Subcutaneous adipose tissue (tissue), 4 donors: Measurements from ENCODE around the gene OR6C4. TPM values are rescaled to one million over a fixed set of nuclear protein-coding genes. Genes with fewer than 3 reads are reported as not detected.

Experiments used
- CTCF ChIP-seq: fragments of 450-650 bp; IDR thresholded peaks from one replicate; pipeline ENCODE4 v1.5.1; 2016; ENCODE audit warnings: low read depth, mild to moderate bottlenecking, control low read depth, antibody characterized with exemption, moderate library complexity
- total RNA-seq, 4 donors: library from RNA; depleted of rRNA; stranded (reverse); fragments of >200 nt; gene quantifications; one replicate each; pipeline ENCODE4 v1.1.0, GENCODE V29; 2016

Gene OR6C4
- total RNA-seq, 4 donors from 2014 or later: not detected

- no peak for TF ChIP-seq CTCF
Measured at GRCh38 chr12:55572168-55572567, 22.8 kb downstream of the OR6C4 start, which contains the start of gene OR2AP1. TSS of gene OR2AP1 (plus strand) at chr12:55572468. CDS start at chr12:55574415, 1,947 bp downstream.

GRCh38 chr12:55582066-55582465 is 32.7 kb downstream of the OR6C4 start:
- TF ChIP-seq CTCF: no peak

- TF ChIP-seq CTCF: no peak
Measured at GRCh38 chr12:55585817-55586216, 36.4 kb downstream of the OR6C4 start.

Other genes starting within 250 kb of the OR6C4 start
- not detected for gene OR6C1, start 235.3 kb upstream of the OR6C4 start, total RNA-seq
- not detected for gene OR6C3, start 218.9 kb upstream of the OR6C4 start, total RNA-seq
- not detected for gene OR6C75, start 186.6 kb upstream of the OR6C4 start, total RNA-seq
- gene OR6C65, start 149.1 kb upstream of the OR6C4 start, total RNA-seq: not detected
- not detected for gene OR6C76, start 123.3 kb upstream of the OR6C4 start, total RNA-seq
- not detected for gene OR6C2, start 105.5 kb upstream of the OR6C4 start, total RNA-seq
- gene OR6C70, start 79.5 kb upstream of the OR6C4 start, total RNA-seq: not detected
- gene OR6C68, start 57.2 kb upstream of the OR6C4 start, total RNA-seq: not detected
- not detected for gene OR2AP1, start 22.9 kb downstream of the OR6C4 start, total RNA-seq
- not detected for gene OR10P1, start 87.3 kb downstream of the OR6C4 start, total RNA-seq
- 100 to 1,000 TPM; 117 to 518 (median 175) TPM for gene ITGA7, start 158.3 kb downstream of the OR6C4 start, total RNA-seq
- 100 to 1,000 TPM; 193 to 251 (median 239) TPM for gene BLOC1S1, start 166.4 kb downstream of the OR6C4 start, total RNA-seq
- gene RDH5, start 170.8 kb downstream of the OR6C4 start, total RNA-seq: 100 to 1,000 TPM in 3 of 4 donors, 10 to 100 TPM in 1; 70.9 to 162 (median 123) TPM
- 1,000 to 10,000 TPM in 1 of 4 donors, 100 to 1,000 TPM in 3; 727 to 1,052 (median 875) TPM for gene CD63, start 179.4 kb downstream of the OR6C4 start, total RNA-seq
- gene GDF11, start 193.5 kb downstream of the OR6C4 start, total RNA-seq: 1 to 10 TPM in 3 of 4 donors, under 1 TPM in 1; 0.82 to 1.8 (median 1.2) TPM